22Rv1 (cell line): Measurements from ENCODE around the gene FAF1.

Experiments
- H3K27ac ChIP-seq: fragments of 450-650 bp; 2 replicates; pipeline ENCODE4 v1.5.1; 2017
- CTCF ChIP-seq: fragments of 450-650 bp; IDR thresholded peaks from 2 replicates; pipeline ENCODE4 v1.5.1; 2017; ENCODE audit warnings: mild to moderate bottlenecking
- ZFX ChIP-seq: fragments of 450-650 bp; IDR thresholded peaks from 2 replicates; pipeline ENCODE4 v1.6.1; 2017; ENCODE audit warnings: antibody characterized with exemption, borderline replicate concordance

FAF1 gene

GRCh38 chr1:50426702-50427085, 533.4 kb downstream of the FAF1 start:
- TF ChIP-seq CTCF: no peak
- no peak for TF ChIP-seq ZFX
- H3K27ac ChIP-seq: no peak overlapping the region

DNA sequence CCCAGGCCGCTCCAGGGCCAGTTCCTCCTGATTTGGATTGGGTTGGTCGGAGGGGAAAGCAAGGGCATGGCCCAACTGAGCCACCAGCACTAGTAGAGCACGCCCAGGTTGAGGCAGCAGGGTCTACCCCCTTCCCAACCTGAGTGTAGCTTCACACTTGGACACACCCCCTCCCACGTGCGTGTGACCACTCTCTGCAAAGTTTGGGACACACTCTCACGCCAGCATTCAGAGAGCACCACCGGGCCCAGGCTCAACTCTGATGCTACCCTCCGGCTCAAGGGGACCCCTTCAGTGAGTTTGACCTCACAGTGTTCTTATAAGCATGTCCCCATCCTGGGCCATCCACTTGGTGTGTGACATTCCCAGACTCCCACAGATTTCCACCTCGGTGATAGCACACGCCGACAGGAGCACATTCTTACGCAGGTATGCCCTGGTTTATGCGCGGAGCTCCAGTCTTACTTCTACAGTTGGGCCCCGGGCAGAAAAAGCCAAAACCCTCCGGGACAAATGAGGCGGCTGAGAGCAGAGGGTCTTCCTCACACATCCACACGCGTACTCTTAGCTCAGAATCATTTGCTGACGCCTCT, 533.9 kb downstream of the FAF1 start:
- no peak for TF ChIP-seq CTCF
- TF ChIP-seq ZFX: no peak
- H3K27ac ChIP-seq: no peak overlapping the region

GRCh38 chr1:50425376-50426107, 534.5 kb downstream of the FAF1 start:
- TF ChIP-seq CTCF (peak; percentile 22), ZFX (no peak)

DNA sequence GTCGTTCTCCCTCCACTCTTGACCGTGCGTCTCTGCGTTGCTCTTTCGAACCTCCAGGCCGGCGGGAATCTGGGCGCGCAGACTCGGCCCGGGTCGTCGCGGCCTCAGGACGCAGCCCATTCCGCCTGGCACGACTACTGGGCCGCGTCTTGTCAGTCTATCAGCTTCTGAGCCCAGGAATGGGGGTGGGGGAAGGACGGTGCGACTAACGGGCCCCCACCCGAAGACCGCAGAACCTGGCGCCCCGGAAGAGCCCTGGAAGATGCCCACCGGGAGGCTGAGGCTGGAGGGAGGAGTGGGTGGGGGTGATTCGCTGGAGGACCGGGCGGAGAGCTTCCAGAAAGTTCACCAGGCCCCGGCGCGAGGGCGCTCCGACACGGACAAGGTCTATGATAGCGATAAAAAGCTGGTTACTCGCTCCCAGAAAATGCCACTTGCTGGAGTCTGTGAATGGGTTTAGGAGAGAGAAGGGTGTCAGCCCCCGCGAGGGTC, 535.1 kb downstream of the FAF1 start:
- TF ChIP-seq ZFX: no peak
- TF ChIP-seq CTCF: no peak
- no peak overlapping the region for H3K27ac ChIP-seq

More at GRCh38 chr1:50425376-50426107, 534.5 kb downstream of the FAF1 start:
- no peak overlapping the region for H3K27ac ChIP-seq

- TF ChIP-seq ZFX (no peak), CTCF (no peak)
- no peak overlapping the region for H3K27ac ChIP-seq
These were observed 535.8 kb downstream of the FAF1 start for GRCh38 chr1:50424045-50424883.

DNA sequence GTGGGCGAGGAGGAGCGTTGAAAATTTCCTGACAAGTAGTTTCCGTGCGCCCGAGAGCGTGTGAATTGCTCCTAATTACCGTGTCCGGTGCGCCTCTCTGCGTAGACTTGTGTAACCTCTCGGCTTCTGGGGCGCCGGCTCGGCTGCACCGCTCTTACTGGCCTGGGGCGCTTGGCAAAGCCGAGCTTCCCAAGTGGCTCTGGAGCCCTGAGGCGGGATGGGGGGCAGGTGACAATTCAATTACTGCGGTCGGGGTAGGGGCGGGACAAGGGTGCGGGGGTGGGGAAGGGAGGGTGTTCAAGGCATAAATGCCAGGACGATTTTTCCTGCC, 536.4 kb downstream of the FAF1 start:
- TF ChIP-seq CTCF: no peak
- no peak for TF ChIP-seq ZFX
- no peak overlapping the region for H3K27ac ChIP-seq
